Vagina (tissue), 2 donors: ENCODE measurements around the gene SQSTM1.

ENCODE experiments used
- CTCF ChIP-seq, 3 experiments: fragments of 450-650 bp in 2 of 3; fragments of 200-600 bp in 1 of 3; sonication (generic) in 1 of 3; IDR thresholded peaks; one replicate each; pipeline ENCODE4 v1.5.1; 2017 to 2019; ENCODE audit warnings: antibody characterized with exemption in 3 of 3, mild to moderate bottlenecking in 2 of 3, moderate library complexity in 2 of 3
- POLR2A ChIP-seq, 2 donors: fragments of 450-650 bp; IDR thresholded peaks; one replicate each; pipeline ENCODE4 v1.6.1; 2017; ENCODE audit warnings: antibody characterized with exemption in 2 of 2, mild to moderate bottlenecking in 2 of 2, moderate library complexity in 2 of 2

GRCh38 chr5:179795049-179795862 lies 25.4 kb upstream of the SQSTM1 start:
- no peak for TF ChIP-seq CTCF (IDR thresholded peaks at IDR 0.05)
- no peak for TF ChIP-seq POLR2A (IDR thresholded peaks at IDR 0.05)
